Stimulated activated CD4-positive, alpha-beta T cell treated with anti-CD3 and anti-CD28 coated beads, Interleukin-15, amount 100 ng/mL, for 1 hour (primary cell): Measurements from ENCODE around the gene GCNT3.
A peak's percentile ranks its signal among the peaks of the same experiment; 100 is the strongest.
"Not testable (repeated sequence)": the region's sequence is repeated elsewhere in the genome, so short reads cannot be mapped to it uniquely, and the experiment has no call there.

Experiments
- DNase-seq, 2 donors: peaks; one replicate each; pipeline ENCODE4 v3.0.0-alpha.2; 2020; ENCODE audit warnings: low read depth in 1 of 2, low spot score in 1 of 2

Gene GCNT3

GRCh38 chr15:59615661-59616060, 4.1 kb downstream of the GCNT3 start:
- no peak for DNase-seq

DNA sequence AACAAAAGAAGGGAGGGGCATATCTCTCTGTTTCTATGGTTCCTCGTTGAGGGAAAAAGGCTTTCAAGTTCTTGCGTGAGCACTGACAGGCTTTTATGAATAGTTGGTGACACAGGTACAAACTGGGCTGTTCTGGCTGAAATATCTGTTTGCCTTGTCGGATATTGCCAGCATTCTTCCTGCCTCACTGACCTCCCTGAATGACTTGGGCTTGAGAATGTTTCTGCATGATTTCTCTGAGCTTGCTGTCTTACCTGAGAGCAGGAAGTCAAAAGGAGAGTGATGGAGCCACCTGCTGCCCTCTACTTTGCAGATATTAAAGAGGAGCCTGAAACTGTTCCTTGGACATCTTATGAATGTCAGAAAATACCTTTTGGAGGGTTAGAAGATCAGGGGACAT, 4.8 kb downstream of the GCNT3 start:
- DNase-seq: no peak

DNA sequence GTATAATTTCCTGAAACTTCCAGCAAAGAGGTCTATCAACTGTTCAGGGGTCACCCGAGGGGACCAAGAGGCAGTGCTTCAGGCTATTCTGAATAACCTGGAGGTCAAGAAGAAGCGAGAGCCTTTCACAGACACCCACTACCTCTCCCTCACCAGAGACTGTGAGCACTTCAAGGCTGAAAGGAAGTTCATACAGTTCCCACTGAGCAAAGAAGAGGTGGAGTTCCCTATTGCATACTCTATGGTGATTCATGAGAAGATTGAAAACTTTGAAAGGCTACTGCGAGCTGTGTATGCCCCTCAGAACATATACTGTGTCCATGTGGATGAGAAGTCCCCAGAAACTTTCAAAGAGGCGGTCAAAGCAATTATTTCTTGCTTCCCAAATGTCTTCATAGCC, 6.8 kb downstream of the GCNT3 start:
- no peak for DNase-seq

DNA sequence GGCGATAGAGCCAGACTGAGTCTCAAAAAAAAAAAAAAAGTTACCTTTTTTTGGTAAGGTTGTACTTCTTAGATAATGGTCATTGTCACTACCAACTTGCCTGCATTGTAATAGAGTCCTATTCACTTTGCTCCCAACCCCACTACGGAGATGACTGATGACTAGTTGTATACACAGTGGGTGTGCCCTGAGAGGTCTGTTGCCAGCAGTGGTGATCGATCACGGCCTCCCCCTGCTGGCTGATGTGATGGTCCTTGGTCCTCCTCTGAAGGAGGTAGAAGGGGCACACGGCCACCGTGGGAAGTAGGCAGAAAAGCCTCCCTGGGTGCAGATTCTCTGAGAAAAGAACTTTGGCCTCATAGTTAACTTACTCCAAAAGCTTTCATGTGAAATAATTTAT, 10.7 kb downstream of the GCNT3 start:
- DNase-seq: peak in 1 of 2 donors; percentile 8

DNA sequence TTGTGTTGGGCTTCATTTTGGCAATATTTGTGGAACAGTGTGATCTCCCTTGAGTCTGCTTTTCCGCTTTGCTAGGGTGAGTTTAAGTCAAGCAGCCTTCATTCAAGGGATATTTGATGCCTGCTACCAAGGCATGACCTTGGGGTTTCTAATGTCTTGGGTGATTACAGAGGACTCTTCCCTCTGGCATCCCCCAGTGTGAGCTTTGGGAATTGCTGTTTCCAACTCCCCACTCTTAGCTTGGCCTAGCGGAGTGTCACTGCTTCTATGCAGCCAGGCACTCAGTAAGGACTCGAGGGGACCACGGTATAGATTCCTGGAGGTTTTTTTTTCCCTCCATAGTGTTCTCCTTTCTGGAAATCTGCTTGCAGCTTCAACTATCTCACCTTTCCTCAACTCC, 21.1 kb downstream of the GCNT3 start:
- DNase-seq: no peak

DNA sequence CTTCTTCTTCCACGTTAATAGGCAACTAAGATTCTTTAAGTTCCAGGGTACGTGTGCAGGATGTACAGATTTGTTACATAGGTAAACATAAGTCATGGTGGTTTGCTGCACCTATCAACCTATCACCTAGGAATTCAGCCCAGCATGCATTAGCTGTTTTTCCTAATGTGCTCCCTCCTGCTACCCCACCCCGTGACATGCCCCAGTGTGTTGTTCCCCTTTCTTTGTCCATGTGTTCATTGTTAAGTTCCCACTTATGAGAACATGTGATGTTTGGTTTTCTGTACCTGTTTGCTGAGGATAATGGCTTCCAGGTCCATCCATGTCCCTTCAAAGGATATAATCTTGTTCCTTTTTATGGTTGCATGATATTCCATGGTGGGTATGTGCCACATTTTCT, 24.6 kb downstream of the GCNT3 start:
- DNase-seq: no peak

GRCh38 chr15:59637507-59637906, 25.9 kb downstream of the GCNT3 start:
- not testable (repeated sequence) for DNase-seq

DNA sequence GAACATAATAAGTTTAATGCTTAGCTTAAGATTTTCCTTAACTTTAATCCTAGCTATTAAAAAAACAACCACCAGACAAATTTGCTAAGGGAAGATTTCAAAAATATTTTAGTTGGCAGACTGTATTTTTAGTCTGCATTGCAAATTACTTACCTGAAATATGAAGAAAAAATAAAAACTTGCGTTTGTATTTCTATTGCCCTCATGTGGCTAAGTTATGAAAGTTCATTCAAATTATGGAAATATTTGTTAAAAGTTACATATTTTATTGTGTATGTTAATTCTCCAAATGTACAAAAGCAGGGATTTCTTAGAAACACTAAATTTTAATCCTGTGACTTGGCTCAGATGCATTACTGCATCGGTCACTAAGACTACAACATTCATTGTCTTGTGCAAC, 30.8 kb downstream of the GCNT3 start:
- no peak for DNase-seq

DNA sequence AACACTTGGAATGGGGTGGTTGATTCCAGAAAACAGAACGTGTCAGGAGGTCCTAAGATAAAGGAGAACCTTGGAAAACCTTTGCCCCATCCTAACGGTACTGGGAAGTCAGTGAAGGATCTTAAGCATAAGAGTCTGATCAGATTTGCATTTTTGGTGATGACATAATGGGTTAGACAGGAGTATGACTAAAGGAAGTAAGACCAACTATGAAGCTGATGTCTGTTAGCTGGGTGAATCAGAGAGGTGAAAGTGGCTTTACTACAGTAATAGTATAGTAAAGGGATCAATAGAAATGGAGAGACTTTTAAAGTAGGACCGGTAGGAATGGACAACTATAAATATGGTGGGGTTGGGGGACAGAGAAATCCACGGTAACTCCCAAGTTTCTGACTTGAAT, 33.2 kb downstream of the GCNT3 start:
- DNase-seq: no peak

GRCh38 chr15:59645812-59646211, 34.2 kb downstream of the GCNT3 start:
- DNase-seq: not testable (repeated sequence)

DNA sequence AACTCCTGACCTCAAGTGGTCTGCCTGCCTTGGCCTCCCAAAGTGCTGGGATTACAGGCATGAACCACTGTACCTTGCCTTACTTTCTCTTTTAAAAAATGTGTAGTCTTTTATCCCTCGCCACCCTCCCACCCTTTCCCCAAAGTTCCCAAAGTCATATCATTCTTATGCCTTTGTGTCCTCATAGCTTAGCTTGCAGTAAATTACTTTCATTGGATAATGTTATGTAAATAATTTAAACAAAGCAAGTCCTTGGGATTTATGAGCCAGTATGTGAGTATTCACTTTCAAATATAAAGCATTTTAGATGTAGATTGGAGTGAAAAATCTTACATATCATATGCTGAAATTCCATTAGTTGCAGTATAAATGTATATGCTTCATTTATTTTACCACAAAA, 34.7 kb downstream of the GCNT3 start:
- DNase-seq: no peak

GRCh38 chr15:59647085-59647484, 35.5 kb downstream of the GCNT3 start:
- DNase-seq: no peak

- DNase-seq: no peak
Observed at GRCh38 chr15:59649603-59650002, 38.0 kb downstream of the GCNT3 start.

- no peak for DNase-seq
Observed at GRCh38 chr15:59654046-59654445, 42.5 kb downstream of the GCNT3 start.

GRCh38 chr15:59656897-59657634, 45.5 kb downstream of the GCNT3 start, which contains the start of gene GTF2A2:
GTF2A2 (minus strand) TSS chr15:59657515; CDS start chr15:59652277, 5,238 bp downstream.
- DNase-seq: peak; percentile 82 to 86

DNA sequence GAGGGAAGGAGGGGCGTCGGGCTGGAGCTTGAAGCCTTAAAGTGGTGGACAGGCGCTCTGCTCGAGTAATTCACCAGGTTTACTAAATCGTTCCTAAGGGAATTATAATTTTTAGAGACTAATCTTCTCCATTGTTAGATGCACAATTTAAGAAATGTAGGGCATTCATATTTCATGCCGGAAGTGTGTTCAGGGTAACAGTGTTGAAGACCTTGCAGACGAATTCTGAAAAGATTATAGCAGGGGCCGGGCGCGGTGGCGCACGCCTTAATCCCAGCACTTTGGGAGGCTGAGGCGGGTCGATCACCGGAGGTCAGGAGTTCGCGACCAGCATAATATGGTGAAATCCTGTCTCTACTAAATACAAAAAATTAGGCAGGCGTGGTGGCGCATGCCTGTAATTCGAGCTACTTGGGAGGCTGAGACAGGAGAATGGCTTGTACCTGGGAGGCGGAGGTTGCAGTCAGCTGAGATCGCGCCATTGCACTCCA, 46.1 kb downstream of the GCNT3 start:
- DNase-seq: no peak

DNA sequence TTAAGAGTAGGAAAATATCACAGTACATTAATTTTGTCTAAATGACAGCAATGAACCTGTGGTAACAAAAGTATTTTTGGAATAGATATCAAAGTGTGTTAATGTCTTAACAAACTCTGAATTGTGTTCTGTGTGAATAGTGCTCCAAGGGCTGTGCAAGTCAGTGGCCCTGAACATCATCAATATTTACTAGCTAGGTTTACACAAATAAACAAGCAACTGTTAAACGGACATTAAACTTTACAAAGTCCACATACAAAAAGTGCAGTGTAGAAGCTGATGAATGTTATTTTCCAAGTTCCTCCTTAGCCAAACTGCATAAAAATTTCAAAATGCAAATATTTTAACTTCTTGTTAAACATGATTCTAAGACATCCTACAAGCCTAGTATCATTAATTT, 47.8 kb downstream of the GCNT3 start:
- DNase-seq: no peak

GRCh38 chr15:59662260-59662659, 50.7 kb downstream of the GCNT3 start:
- DNase-seq: no peak

- DNase-seq: no peak
Observed at GRCh38 chr15:59668556-59668955, 57.0 kb downstream of the GCNT3 start.
